OCI-LY7 (cell line): Measurements from ENCODE around the gene MUSK.
"Not testable (repeated sequence)": the region's sequence is repeated elsewhere in the genome, so short reads cannot be mapped to it uniquely, and the experiment has no call there.

Experiments used
- CTCF ChIP-seq: fragments of 200-600 bp; sonication (generic); conservative IDR thresholded peaks from 2 replicates; pipeline ENCODE4 v1.5.1; 2014; ENCODE audit warnings: mild to moderate bottlenecking, antibody characterized with exemption, low read length, moderate library complexity, mixed read lengths
- EZH2phosphoT487 ChIP-seq: fragments of 200-600 bp; sonication (generic); IDR thresholded peaks from 2 replicates; pipeline ENCODE4 v1.6.1; 2018; ENCODE audit warnings: low read depth, borderline replicate concordance, mild to moderate bottlenecking, mixed run types, antibody characterized with exemption, low read length, moderate library complexity, mixed read lengths

GRCh38 chr9:110788396-110788795 lies 119.8 kb downstream of the MUSK start:
- TF ChIP-seq CTCF, EZH2phosphoT487: not testable (repeated sequence)
